ENCODE results near the gene ANXA4. TPM values are rescaled to one million over a fixed set of nuclear protein-coding genes. Genes with fewer than 3 reads are reported as not detected.

ANXA4 gene
- polyA plus RNA-seq, 1 experiment, result 133 TPM

DNA sequence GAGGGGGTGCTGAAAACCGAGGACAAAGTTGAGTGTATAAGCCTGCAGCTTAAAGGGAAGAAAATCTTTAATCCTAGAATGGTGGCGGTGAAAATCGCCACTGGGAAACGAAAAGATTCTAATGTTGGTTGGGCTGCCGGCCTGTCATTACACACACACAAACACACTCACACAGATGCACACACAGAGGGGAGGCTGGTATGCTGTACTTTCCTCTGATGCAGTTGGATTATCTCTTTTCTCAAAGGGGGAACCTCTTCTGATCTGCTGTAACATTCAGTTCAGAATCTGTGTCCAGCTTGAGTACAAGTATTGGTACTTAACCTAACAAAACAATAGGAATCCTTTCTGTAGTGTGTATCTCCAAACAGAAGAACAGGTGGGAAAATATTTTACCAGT lies 39.0 kb downstream of the ANXA4 start:
- DNase-seq (ENCODE audit: low read depth), result no peak
- POLR2A ChIA-PET, result interaction anchor here (0.7 kb wide), 1 partner anchor 69 kb away, joined by 6 read pairs; no protein-coding TSS in a partner anchor
- Histone ChIP-seq H3K4me3 (ENCODE audit: low read depth, low read length) (no peak overlapping the region), H3K36me3 (ENCODE audit: control insufficient read depth, insufficient read depth, low read length) (0 out of 2 replicates have a peak, but pooled peaks cover 2% of the 10 kb centered on the region), H3K27me3 (ENCODE audit: control insufficient read depth, insufficient read depth, low read length) (no peaks in the 10 kb centered on the region)
- CTCF ChIA-PET, result no interaction called here
- no peak for TF ChIP-seq CTCF (IDR thresholded peaks at IDR 0.05; ENCODE audit: insufficient read depth, low read depth, low read length)

- POLR2A ChIA-PET, result interaction anchor here (0.7 kb wide), 1 partner anchor 69 kb away, joined by 6 read pairs; no protein-coding TSS in a partner anchor
- TF ChIP-seq CTCF (IDR thresholded peaks at IDR 0.05; ENCODE audit: insufficient read depth, low read depth, low read length), result no peak
- CTCF ChIA-PET, result interaction anchor here (1.0 kb wide), 1 partner anchor 14 kb away, joined by 3 read pairs; no protein-coding TSS in a partner anchor
- H3K27me3 ChIP-seq (ENCODE audit: control insufficient read depth, insufficient read depth, low read length), result no peaks in the 10 kb centered on the region
- DNase-seq (ENCODE audit: low read depth), result no peak
- 0 out of 2 replicates have a peak, but pooled peaks cover 2% of the 10 kb centered on the region for H3K36me3 ChIP-seq (ENCODE audit: control insufficient read depth, insufficient read depth, low read length)
- H3K4me3 ChIP-seq (ENCODE audit: low read depth, low read length), result no peak overlapping the region
These were observed 39.7 kb downstream of the ANXA4 start for GRCh38 chr2:69781321-69782248.

DNA sequence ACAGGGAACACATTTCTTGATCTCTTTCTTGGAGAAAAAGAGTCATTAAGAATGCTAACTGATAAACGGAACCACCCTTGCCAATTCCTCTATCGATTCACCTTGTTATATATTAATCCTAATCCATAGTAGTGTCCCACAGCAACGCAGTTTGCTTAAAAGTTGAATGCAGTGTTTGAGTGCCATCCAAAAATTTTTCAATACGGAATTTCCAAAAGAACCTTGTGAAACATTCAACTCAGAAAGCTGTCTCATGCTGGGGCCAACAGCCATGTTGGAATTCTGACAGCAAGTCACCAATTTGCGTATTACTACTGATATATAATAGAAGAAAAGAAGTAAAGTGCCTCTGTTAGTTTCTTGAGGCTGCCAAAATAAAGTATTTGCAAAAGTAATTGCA lies 42.3 kb downstream of the ANXA4 start:
- Histone ChIP-seq H3K4me3 (ENCODE audit: low read depth, low read length) (no peak overlapping the region), H3K36me3 (ENCODE audit: control insufficient read depth, insufficient read depth, low read length) (peaks cover 2% of the 10 kb centered on the region; the same call in 1 of the 2 replicates), H3K27me3 (ENCODE audit: control insufficient read depth, insufficient read depth, low read length) (no peaks in the 10 kb centered on the region)
- ChIA-PET CTCF (interaction anchor here (1.3 to 2.0 kb wide), 2 partner anchors 22 to 32 kb away, joined by 3 to 7 read pairs; no protein-coding TSS in a partner anchor), POLR2A (no interaction called here)
- no peak for TF ChIP-seq CTCF (IDR thresholded peaks at IDR 0.05; ENCODE audit: insufficient read depth, low read depth, low read length)
- DNase-seq (ENCODE audit: low read depth), result no peak

- H3K36me3 ChIP-seq (ENCODE audit: control insufficient read depth, insufficient read depth, low read length), result peaks cover 2% of the 10 kb centered on the region; the same call in 1 of the 2 replicates
- POLR2A ChIA-PET, result no interaction called here
- DNase-seq (ENCODE audit: low read depth), result no peak
- H3K27me3 ChIP-seq (ENCODE audit: control insufficient read depth, insufficient read depth, low read length), result no peaks in the 10 kb centered on the region
- H3K4me3 ChIP-seq (ENCODE audit: low read depth, low read length), result no peak overlapping the region
- CTCF ChIA-PET, result interaction anchor here (0.9 to 2.0 kb wide), 5 partner anchors 10 to 61 kb away, joined by 3 to 7 read pairs (median 3); no protein-coding TSS in a partner anchor
- no peak for TF ChIP-seq CTCF (IDR thresholded peaks at IDR 0.05; ENCODE audit: insufficient read depth, low read depth, low read length)
These were observed 43.4 kb downstream of the ANXA4 start for GRCh38 chr2:69785358-69785757.

- no peak for TF ChIP-seq CTCF (IDR thresholded peaks at IDR 0.05; ENCODE audit: insufficient read depth, low read depth, low read length)
- no peak for DNase-seq (ENCODE audit: low read depth)
- no peak overlapping the region for H3K4me3 ChIP-seq (ENCODE audit: low read depth, low read length)
- POLR2A ChIA-PET, result no interaction called here
- H3K36me3 ChIP-seq (ENCODE audit: control insufficient read depth, insufficient read depth, low read length), result peaks cover 2% of the 10 kb centered on the region; the same call in 1 of the 2 replicates
- H3K27me3 ChIP-seq (ENCODE audit: control insufficient read depth, insufficient read depth, low read length), result no peaks in the 10 kb centered on the region
- CTCF ChIA-PET, result interaction anchor here (0.9 to 2.0 kb wide), 3 partner anchors 15 to 61 kb away, joined by 3 to 7 read pairs (median 5); no protein-coding TSS in a partner anchor
These were observed 44.2 kb downstream of the ANXA4 start for GRCh38 chr2:69786052-69786560.
